H1 (cell line): ENCODE data around the gene RPL13A. TPM values are rescaled to one million over a fixed set of nuclear protein-coding genes. Genes with fewer than 3 reads are reported as not detected.

Source experiments
- CTCF ChIA-PET: fragments of 300-600 bp; sonication (Branson Sonifier 250); formaldehyde crosslinking; loops from one replicate; lab custom pipeline; 2021; ENCODE audit not compliant: partially characterized antibody; lab: Charles Lee
- POLR2A ChIA-PET: fragments of 300-600 bp; sonication (Branson Sonifier 250); formaldehyde crosslinking; loops from one replicate; lab custom pipeline; 2021; ENCODE audit warnings: inconsistent platforms; ENCODE audit not compliant: partially characterized antibody; lab: Charles Lee
- DNase-seq, 2 experiments: peaks; one replicate each; pipeline versions ENCODE4 v3.0.0 to v3.0.0-alpha.2; 2010 to 2022; ENCODE audit warnings: low spot score in 2 of 2, low read depth in 1 of 2, mixed read lengths in 1 of 2
- FAIRE-seq: peaks from 2 replicates; lab custom pipeline; 2011; peaks lifted over from hg19 to GRCh38; lab: Jason Lieb, UNC
- H2AFZ ChIP-seq: 2 replicates; pipeline ENCODE4 v1.8.1; 2012; ENCODE audit warnings: low read length, inconsistent platforms
- H2AK5ac ChIP-seq: 2 replicates; pipeline ENCODE4 v1.6.1; 2013; ENCODE audit warnings: low read depth, low read length
- H2BK120ac ChIP-seq: replicated peaks from 2 replicates; pipeline ENCODE3; 2013; ENCODE audit warnings: low read depth, low read length, inconsistent platforms
- H2BK12ac ChIP-seq: 2 replicates; pipeline ENCODE4 v1.6.1; 2013; ENCODE audit warnings: low read depth, low read length
- H2BK15ac ChIP-seq: 2 replicates; pipeline ENCODE4 v1.6.1; 2013; ENCODE audit warnings: low read length
- H2BK20ac ChIP-seq: 2 replicates; pipeline ENCODE4 v1.6.1; 2013; ENCODE audit warnings: low read length
- H2BK5ac ChIP-seq: 2 replicates; pipeline ENCODE4 v1.6.1; 2013; ENCODE audit warnings: low read depth, low read length
- H3K14ac ChIP-seq: 2 replicates; pipeline ENCODE4 v1.6.1; 2013; ENCODE audit warnings: inconsistent platforms; ENCODE audit not compliant: insufficient read length
- H3K18ac ChIP-seq: 2 replicates; pipeline ENCODE4 v1.6.1; 2013; ENCODE audit warnings: low read length; ENCODE audit errors: extremely low read depth
- H3K23ac ChIP-seq: 2 replicates; pipeline ENCODE4 v1.6.1; 2013; ENCODE audit warnings: inconsistent platforms; ENCODE audit not compliant: insufficient read length
- H3K23me2 ChIP-seq: 2 replicates; pipeline ENCODE4 v1.6.1; 2013; ENCODE audit warnings: low read depth, low read length
- H3K27ac ChIP-seq: 2 replicates; pipeline ENCODE4 v1.6.1; 2011; ENCODE audit warnings: low read depth, low read length, inconsistent platforms
- H3K27me3 ChIP-seq, 4 experiments: replicated peaks in 1 of 4; 1 replicate in 1 of 4; 2 replicates in 3 of 4; pipeline versions ENCODE4 v1.6.1 to v1.8.1; 2011 to 2013; ENCODE audit warnings: low read length in 3 of 4, mild to moderate bottlenecking in 3 of 4, inconsistent platforms in 2 of 4, mixed read lengths in 2 of 4, moderate library complexity in 1 of 4; ENCODE audit not compliant: control insufficient read depth in 3 of 4, insufficient read depth in 3 of 4; ENCODE audit errors: extremely low read depth in 1 of 4
- H3K36me3 ChIP-seq, 4 experiments: 2 replicates each; pipeline versions ENCODE4 v1.6.1 to v1.8.1; 2011 to 2013; ENCODE audit warnings: mild to moderate bottlenecking in 4 of 4, low read length in 3 of 4, moderate library complexity in 2 of 4, control low read depth in 1 of 4, inconsistent platforms in 1 of 4; ENCODE audit not compliant: insufficient read depth in 4 of 4, control insufficient read depth in 2 of 4
- H3K4ac ChIP-seq: replicated peaks from 2 replicates; pipeline ENCODE3; 2013; ENCODE audit warnings: low read length, low read depth, mixed read lengths, inconsistent platforms; ENCODE audit not compliant: insufficient read length
- H3K4me1 ChIP-seq, 4 experiments: replicated peaks in 1 of 4; 1 replicate in 1 of 4; 2 replicates in 3 of 4; pipeline versions ENCODE4 v1.6.1 to v1.8.1; 2011 to 2013; ENCODE audit warnings: low read length in 3 of 4, inconsistent platforms in 2 of 4, mixed read lengths in 1 of 4; ENCODE audit not compliant: insufficient read depth in 4 of 4, control insufficient read depth in 3 of 4
- H3K4me2 ChIP-seq, 2 experiments: 2 replicates each; pipeline versions ENCODE4 v1.6.1 to v1.8.1; 2011 to 2013; ENCODE audit warnings: low read depth in 2 of 2, low read length in 2 of 2, control low read depth in 1 of 2, inconsistent platforms in 1 of 2, mild to moderate bottlenecking in 1 of 2; ENCODE audit not compliant: insufficient read depth in 1 of 2
- H3K4me3 ChIP-seq, 4 experiments: fragments of 200-600, 300-600 bp in 1 of 4; sonication (generic), shearing (Covaris generic), sonication (Bioruptor Twin) in 1 of 4; 2 replicates each; pipeline versions ENCODE4 v1.5.1 to v1.8.1; 2011 to 2016; ENCODE audit warnings: low read length in 4 of 4, low read depth in 3 of 4, control low read depth in 2 of 4, inconsistent platforms in 2 of 4, mild to moderate bottlenecking in 2 of 4, mixed read lengths in 1 of 4, moderate library complexity in 1 of 4; ENCODE audit not compliant: insufficient read depth in 2 of 4; ENCODE audit errors: extremely low read depth in 1 of 4
- H3K56ac ChIP-seq: replicated peaks from 2 replicates; pipeline ENCODE3; 2013; ENCODE audit warnings: low read depth, mild to moderate bottlenecking, mixed read lengths, low read length, inconsistent platforms; ENCODE audit not compliant: insufficient read length
- H3K79me1 ChIP-seq: 2 replicates; pipeline ENCODE4 v1.6.1; 2013; ENCODE audit warnings: low read depth, low read length, control low read depth
- H3K79me2 ChIP-seq, 2 experiments: 2 replicates each; pipeline versions ENCODE4 v1.6.1 to v1.8.1; 2012 to 2013; ENCODE audit warnings: low read length in 2 of 2, mild to moderate bottlenecking in 2 of 2, inconsistent platforms in 1 of 2; ENCODE audit not compliant: insufficient read depth in 2 of 2, control insufficient read depth in 1 of 2
- H3K9ac ChIP-seq, 4 experiments: replicated peaks in 1 of 4; 1 replicate in 1 of 4; 2 replicates in 3 of 4; pipeline versions ENCODE4 v1.6.1 to v1.8.1; 2011 to 2013; ENCODE audit warnings: low read depth in 3 of 4, low read length in 3 of 4, control low read depth in 2 of 4, mild to moderate bottlenecking in 2 of 4, moderate library complexity in 2 of 4, inconsistent platforms in 1 of 4; ENCODE audit errors: extremely low read depth in 1 of 4
- H3K9me3 ChIP-seq, 2 experiments: 2 replicates each; pipeline versions ENCODE4 v1.6.1 to v1.8.1; 2012 to 2013; ENCODE audit warnings: mild to moderate bottlenecking in 2 of 2, moderate library complexity in 2 of 2, control low read depth in 1 of 2, inconsistent platforms in 1 of 2, low read depth in 1 of 2, low read length in 1 of 2, mixed read lengths in 1 of 2; ENCODE audit not compliant: insufficient read depth in 2 of 2
- H4K20me1 ChIP-seq, 2 experiments: replicated peaks in 1 of 2; 2 replicates each; pipeline versions ENCODE3 to v1.8.1; 2011 to 2013; ENCODE audit warnings: inconsistent platforms in 2 of 2, low read length in 2 of 2, mild to moderate bottlenecking in 1 of 2; ENCODE audit not compliant: insufficient read depth in 2 of 2, control insufficient read depth in 1 of 2
- H4K5ac ChIP-seq: 2 replicates; pipeline ENCODE4 v1.6.1; 2013; ENCODE audit warnings: low read length, low read depth, mixed read lengths, inconsistent platforms; ENCODE audit not compliant: insufficient read length
- H4K8ac ChIP-seq: 2 replicates; pipeline ENCODE4 v1.8.0; 2013; ENCODE audit warnings: mild to moderate bottlenecking, moderate library complexity, low read length, inconsistent platforms; ENCODE audit not compliant: insufficient read depth; ENCODE audit errors: extremely low read depth
- H4K91ac ChIP-seq: replicated peaks from 2 replicates; pipeline ENCODE3; 2013; ENCODE audit warnings: low read length, mixed read lengths, inconsistent platforms; ENCODE audit not compliant: insufficient read length
- CHD2 ChIP-seq: IDR thresholded peaks from 2 replicates; pipeline ENCODE4 v1.6.1; 2012; ENCODE audit warnings: low read length, improper control_type of control experiment
- E2F6 ChIP-seq: IDR thresholded peaks from 2 replicates; pipeline ENCODE4 v1.6.1; 2012; ENCODE audit warnings: inconsistent platforms
- MAFK ChIP-seq: IDR thresholded peaks from 2 replicates; pipeline ENCODE4 v1.6.1; 2012; ENCODE audit warnings: low read depth, mild to moderate bottlenecking, improper control_type of control experiment, low read length
- RNF2 ChIP-seq: fragments of 200-900, 300-1000 bp; sonication (generic); IDR thresholded peaks from 2 replicates; pipeline ENCODE4 v1.7.1; 2016; ENCODE audit warnings: borderline replicate concordance, low read depth, mild to moderate bottlenecking, antibody characterized with exemption, low read length; ENCODE audit not compliant: poor library complexity, severe bottlenecking; ENCODE audit errors: missing control alignments
- SIRT6 ChIP-seq: IDR thresholded peaks from one replicate; pipeline ENCODE4 v1.7.1; 2012; ENCODE audit warnings: low read length, inconsistent platforms
- SIX5 ChIP-seq: IDR thresholded peaks from 2 replicates; pipeline ENCODE4 v1.6.1; 2011; ENCODE audit warnings: mild to moderate bottlenecking, low read depth, low read length
- WGBS, 2 experiments: shearing (Covaris generic) in 1 of 2; methylation state at CpG; one replicate each; pipeline versions ENCODE4 v1.1.6 to v1.1.7; 2013 to 2015; ENCODE audit warnings: low lambda C conversion rate in 2 of 2, mixed read lengths in 2 of 2, inconsistent platforms in 1 of 2, low coverage in 1 of 2, missing lambda C conversion rate in 1 of 2; ENCODE audit not compliant: insufficient replicate concordance in 2 of 2, insufficient coverage in 1 of 2, insufficient read length in 1 of 2; ENCODE audit errors: extremely low coverage in 1 of 2, missing lambda C conversion rate in 1 of 2; 5-methylcytosine and 5-hydroxymethylcytosine counted together
- polyA plus RNA-seq, 7 experiments: library from polyadenylated mRNA; depleted of rRNA in 3 of 7; stranded (reverse) in 5 of 7; unstranded in 2 of 7; fragments of >200 nt in 5 of 7; fragments of 200-250 nt in 2 of 7; gene quantifications; 1 replicate in 5 of 7; 2 replicates in 1 of 7; 4 replicates in 1 of 7; pipeline versions ENCODE4 v1.2.1 to v1.2.3, GENCODE V29; 2011 to 2013; ENCODE audit warnings: missing spikeins in 2 of 7, mixed read lengths in 2 of 7
- total RNA-seq: library from RNA; stranded (reverse); fragmentation: NEBNext Ultra II Directional; extraction: Animal tissue kit (Norgen Biotek cat#: 25700); gene quantifications from 2 replicates; pipeline ENCODE4 v1.2.1, GENCODE V29; 2021
- TF ChIP-seq, protein P1 (sequence below): IDR thresholded peaks from 2 replicates; pipeline ENCODE4 v1.6.1; 2012; ENCODE audit warnings: inconsistent platforms
- TF ChIP-seq, protein P2 (sequence below): IDR thresholded peaks from 2 replicates; pipeline ENCODE4 v1.6.1; 2012; ENCODE audit warnings: low read length, inconsistent platforms

Gene RPL13A
- total and polyA plus RNA-seq, 2 of the 8 experiments (the other 6 are each of a cell fraction or from before 2014, with no cell fraction given), result 3,305 to 8,868 TPM

GRCh38 chr19:49492573-49493405, 5.4 kb downstream of the RPL13A start:
- no peak overlapping the region for H4K91ac ChIP-seq
- no peak overlapping the region for H2BK120ac ChIP-seq
- H3K4me2 ChIP-seq, result no peak overlapping the region
- H2BK12ac ChIP-seq, result no peak overlapping the region
- WGBS, 2 experiments, result 83% methylated on average over 12 of the region's 12 CpGs; no CpG with 5 or more reads in 1 of the 2 experiments
- H2AK5ac ChIP-seq, result no peak overlapping the region
- H3K23me2 ChIP-seq, result peaks cover 14% of the 10 kb centered on the region
- peak overlapping the region; percentile 25; the same call in 1 of the 2 replicates for H3K27ac ChIP-seq
- H2AFZ ChIP-seq, result no peak overlapping the region
- no peak overlapping the region for H3K56ac ChIP-seq
- H4K8ac ChIP-seq, result no peak overlapping the region; the same call in 1 of the 2 replicates
- H3K23ac ChIP-seq, result no peak overlapping the region
- H2BK5ac ChIP-seq, result no peak overlapping the region
- ChIA-PET POLR2A (interaction anchor here (0.6 to 10.8 kb wide), 21 partner anchors 9 to 220 kb away, joined by 3 to 138 read pairs (median 6); partner anchors contain the start of genes ALDH16A1, FLT3LG, NOSIP and PIH1D1), CTCF (interaction anchor here (0.6 to 3.8 kb wide), 4 partner anchors 12 to 78 kb away, joined by 3 to 16 read pairs (median 4); no protein-coding TSS in a partner anchor)
- no peak for FAIRE-seq
- peaks cover 0 to 15% (median 8%) of the 10 kb centered on the region in 4 experiments; a peak in 6 of 7 replicates for H3K4me1 ChIP-seq
- no peaks in the 10 kb centered on the region for H3K27me3 ChIP-seq
- H3K36me3 ChIP-seq, result peaks cover 31 to 59% (median 41%) of the 10 kb centered on the region in 4 experiments
- no peak overlapping the region for H3K4me3 ChIP-seq
- H3K79me1 ChIP-seq, result peaks cover 5% of the 10 kb centered on the region; the same call in 1 of the 2 replicates
- DNase-seq, result peak in 1 of 2 experiments; percentile 57
- H2BK15ac ChIP-seq, result no peak overlapping the region
- no peak overlapping the region for H2BK20ac ChIP-seq
- H3K18ac ChIP-seq, result no peak overlapping the region
- no peak overlapping the region for H3K4ac ChIP-seq
- peaks cover 17 to 43% of the 10 kb centered on the region in 2 experiments for H3K79me2 ChIP-seq
- H4K5ac ChIP-seq, result no peak overlapping the region
- H3K14ac ChIP-seq, result no peak overlapping the region
- H4K20me1 ChIP-seq, result peaks cover 18 to 21% of the 10 kb centered on the region in 2 experiments
- no peak overlapping the region for H3K9ac ChIP-seq
- no peaks in the 10 kb centered on the region for H3K9me3 ChIP-seq
- TF ChIP-seq E2F6 (0 out of 2 replicates have a peak, but pooled peaks have one; percentile 13), SIX5 (no peak), CHD2 (peak; percentile 56; the same call in 1 of the 2 replicates), RNF2 (no peak), SIRT6 (peak; percentile 53), MAFK (no peak)
- TF ChIP-seq, protein P1, sequence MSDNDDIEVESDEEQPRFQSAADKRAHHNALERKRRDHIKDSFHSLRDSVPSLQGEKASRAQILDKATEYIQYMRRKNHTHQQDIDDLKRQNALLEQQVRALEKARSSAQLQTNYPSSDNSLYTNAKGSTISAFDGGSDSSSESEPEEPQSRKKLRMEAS, result no peak
- TF ChIP-seq, protein P2, sequence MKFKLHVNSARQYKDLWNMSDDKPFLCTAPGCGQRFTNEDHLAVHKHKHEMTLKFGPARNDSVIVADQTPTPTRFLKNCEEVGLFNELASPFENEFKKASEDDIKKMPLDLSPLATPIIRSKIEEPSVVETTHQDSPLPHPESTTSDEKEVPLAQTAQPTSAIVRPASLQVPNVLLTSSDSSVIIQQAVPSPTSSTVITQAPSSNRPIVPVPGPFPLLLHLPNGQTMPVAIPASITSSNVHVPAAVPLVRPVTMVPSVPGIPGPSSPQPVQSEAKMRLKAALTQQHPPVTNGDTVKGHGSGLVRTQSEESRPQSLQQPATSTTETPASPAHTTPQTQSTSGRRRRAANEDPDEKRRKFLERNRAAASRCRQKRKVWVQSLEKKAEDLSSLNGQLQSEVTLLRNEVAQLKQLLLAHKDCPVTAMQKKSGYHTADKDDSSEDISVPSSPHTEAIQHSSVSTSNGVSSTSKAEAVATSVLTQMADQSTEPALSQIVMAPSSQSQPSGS, result 0 out of 2 replicates have a peak, but pooled peaks have one; percentile 68
